VCaP (cell line): ENCODE measurements around the gene SDS.

Experiments
- H3K27ac ChIP-seq: fragments of 450-650 bp; 2 replicates; pipeline ENCODE4 v1.5.1; 2017
- TF ChIP-seq, protein P1 (sequence below): fragments of 450-650 bp; conservative IDR thresholded peaks from 2 replicates; pipeline ENCODE4 v1.5.1; 2017; ENCODE audit warnings: mild to moderate bottlenecking, moderate library complexity

SDS gene

DNA sequence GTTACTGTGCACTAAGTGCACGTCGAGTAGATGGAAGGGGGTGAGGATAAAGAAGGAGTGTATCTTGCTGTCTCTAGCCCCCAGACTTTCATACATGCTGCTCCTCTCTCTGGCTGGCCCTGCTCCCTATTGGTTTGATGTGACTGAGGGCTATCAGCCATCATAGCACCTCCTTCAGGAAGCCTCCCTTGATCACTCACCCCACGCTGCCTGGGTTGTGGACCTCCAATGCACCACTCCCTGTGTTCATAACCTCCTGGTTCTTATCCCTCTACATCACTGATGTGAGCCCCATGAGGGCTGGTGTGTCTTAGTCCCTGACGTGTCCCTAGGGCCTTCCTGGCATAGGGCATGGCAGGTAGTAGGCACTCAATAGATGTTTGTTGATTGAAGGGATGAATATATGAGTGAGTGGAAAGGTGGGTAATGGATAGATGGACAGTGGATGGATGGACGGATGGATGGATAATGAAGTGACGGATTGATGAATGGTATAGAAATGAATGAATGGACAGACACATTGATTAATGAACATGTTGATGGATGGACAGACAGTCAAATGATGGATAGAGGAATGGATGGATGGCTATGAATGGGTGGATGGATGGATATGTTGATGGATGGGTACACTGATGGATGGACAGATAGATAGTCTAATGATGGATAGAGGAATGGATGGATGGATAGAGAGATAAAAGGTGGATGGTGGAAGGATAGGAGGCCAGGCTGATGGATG lies 33.5 kb upstream of the SDS start:
- H3K27ac ChIP-seq: no peak overlapping the region
- TF ChIP-seq, protein P1, sequence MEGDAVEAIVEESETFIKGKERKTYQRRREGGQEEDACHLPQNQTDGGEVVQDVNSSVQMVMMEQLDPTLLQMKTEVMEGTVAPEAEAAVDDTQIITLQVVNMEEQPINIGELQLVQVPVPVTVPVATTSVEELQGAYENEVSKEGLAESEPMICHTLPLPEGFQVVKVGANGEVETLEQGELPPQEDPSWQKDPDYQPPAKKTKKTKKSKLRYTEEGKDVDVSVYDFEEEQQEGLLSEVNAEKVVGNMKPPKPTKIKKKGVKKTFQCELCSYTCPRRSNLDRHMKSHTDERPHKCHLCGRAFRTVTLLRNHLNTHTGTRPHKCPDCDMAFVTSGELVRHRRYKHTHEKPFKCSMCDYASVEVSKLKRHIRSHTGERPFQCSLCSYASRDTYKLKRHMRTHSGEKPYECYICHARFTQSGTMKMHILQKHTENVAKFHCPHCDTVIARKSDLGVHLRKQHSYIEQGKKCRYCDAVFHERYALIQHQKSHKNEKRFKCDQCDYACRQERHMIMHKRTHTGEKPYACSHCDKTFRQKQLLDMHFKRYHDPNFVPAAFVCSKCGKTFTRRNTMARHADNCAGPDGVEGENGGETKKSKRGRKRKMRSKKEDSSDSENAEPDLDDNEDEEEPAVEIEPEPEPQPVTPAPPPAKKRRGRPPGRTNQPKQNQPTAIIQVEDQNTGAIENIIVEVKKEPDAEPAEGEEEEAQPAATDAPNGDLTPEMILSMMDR: no peak

DNA sequence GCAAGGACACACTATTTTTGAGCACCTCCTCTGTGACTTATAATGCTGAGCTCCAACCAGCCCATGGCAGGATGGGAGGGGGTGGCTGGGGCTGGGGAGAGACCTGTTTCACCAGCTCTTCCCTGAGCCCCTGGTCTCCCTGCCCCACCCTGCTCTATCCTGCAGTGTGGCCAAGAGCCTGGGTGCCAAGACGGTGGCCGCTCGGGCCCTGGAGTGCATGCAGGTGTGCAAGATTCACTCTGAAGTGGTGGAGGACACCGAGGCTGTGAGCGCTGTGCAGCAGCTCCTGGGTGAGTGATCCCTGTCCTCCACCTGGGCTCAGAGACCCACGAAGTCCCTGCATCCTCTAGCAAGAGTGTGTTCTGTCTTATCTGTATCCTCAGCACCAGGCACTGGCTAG lies 32.9 kb upstream of the SDS start:
- no peak overlapping the region for H3K27ac ChIP-seq

DNA sequence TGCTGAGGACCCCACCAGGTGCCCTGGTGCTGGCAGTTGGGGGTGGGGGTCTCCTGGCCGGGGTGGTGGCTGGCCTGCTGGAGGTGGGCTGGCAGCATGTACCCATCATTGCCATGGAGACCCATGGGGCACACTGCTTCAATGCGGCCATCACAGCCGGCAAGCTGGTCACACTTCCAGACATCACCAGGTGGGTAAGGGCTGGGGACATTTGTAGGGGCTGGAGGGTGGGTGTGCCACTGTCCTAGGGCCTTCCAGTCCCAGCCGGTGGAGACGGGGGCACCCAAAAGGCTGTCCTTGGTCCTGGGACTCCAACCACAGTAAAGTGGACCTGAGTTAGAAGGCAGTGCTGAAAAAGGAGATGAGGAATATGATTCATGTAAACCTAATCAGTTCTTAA lies 31.7 kb upstream of the SDS start:
- H3K27ac ChIP-seq: no peak overlapping the region
- TF ChIP-seq, protein P1: no peak

More for the DNA sequence above, 32.9 kb upstream of the SDS start:
- TF ChIP-seq, protein P1: no peak

DNA sequence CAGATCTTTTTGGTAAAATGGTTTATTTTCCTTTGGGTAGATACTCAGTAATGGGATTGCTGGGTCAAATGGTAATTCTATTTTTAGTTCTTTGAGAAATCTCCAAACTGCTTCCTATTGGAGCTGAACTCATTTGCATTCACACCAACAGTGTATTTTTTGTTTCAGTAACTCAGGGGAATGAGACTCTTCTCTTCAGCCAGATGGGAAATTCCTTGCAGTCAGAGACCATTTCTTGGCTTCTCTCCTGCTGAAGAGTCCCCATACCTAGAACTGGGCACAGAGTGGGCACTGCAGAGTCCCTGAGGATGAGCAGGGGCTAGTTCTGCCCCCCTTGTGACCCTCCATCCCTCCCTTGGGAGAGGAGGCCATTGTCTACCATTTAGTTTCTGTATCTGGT lies 29.3 kb upstream of the SDS start:
- no peak overlapping the region for H3K27ac ChIP-seq
- TF ChIP-seq, protein P1: no peak

DNA sequence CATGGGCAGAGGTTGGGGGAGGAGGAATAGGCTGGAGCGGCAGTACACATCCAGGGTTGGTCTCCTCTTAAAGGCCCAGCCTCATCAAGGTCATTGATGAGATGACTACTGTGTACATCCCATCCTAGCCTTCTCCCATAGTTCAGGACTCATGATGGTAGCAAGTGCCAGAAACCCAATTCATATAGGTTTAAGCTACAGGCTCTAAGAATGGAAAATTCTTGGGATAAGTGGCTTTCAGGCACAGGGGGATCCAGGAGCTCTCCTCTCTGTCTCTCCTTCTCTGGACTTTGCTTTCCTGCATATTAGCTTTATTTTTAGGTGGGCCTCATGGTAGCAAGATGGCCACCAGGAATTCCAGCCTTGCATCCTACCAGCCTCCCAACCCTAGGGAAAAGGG lies 24.8 kb upstream of the SDS start:
- no peak overlapping the region for H3K27ac ChIP-seq
- TF ChIP-seq, protein P1: no peak

DNA sequence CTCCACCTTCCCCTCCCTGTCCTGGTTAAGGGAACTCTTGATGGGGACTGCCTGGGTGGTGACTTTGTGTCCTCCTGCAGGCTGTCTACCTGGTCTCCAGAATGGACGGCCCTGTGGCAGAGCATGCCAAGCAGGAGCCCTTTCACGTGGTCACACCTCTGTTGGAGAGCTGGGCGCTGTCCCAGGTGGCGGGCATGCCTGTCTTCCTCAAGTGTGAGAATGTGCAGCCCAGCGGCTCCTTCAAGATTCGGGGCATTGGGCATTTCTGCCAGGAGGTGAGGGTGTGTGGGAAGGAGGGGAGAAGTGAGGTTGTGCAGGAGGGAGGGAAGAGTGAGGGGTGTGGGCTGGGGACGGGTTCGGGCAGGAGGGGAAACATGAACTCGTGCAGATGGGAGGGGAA lies 24.2 kb upstream of the SDS start:
- TF ChIP-seq, protein P1: no peak
- no peak overlapping the region for H3K27ac ChIP-seq

DNA sequence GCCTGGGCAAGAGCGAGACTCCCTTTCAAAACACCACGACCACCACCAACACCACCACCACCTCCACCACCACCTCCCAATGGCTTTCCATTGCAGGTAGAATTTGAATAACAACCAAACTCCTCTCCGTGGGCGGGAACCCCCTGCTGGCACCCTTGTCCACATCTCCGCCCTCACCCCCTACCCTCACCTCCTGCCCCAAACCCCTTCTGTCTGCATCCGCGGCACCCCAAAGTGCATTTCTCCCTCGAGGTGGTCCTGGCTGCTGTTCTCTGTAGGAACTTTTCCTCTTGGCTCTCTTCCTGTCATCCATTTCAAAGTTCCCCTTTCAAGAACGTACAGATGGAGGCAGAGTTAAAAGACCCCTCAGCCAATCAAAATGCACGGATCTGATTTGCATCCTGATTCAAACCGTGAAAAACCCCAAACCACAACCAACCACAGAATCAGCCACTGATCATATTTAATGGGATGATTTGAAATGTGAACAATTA lies 22.3 kb upstream of the SDS start:
- H3K27ac ChIP-seq: no peak overlapping the region
- TF ChIP-seq, protein P1: no peak
